ENCODE measurements around the gene TTBK1.

Gene TTBK1

GRCh38 chr6:43231735-43232450, 11.4 kb upstream of the TTBK1 start:
- Mint-ChIP-seq H3K4me1 (ENCODE audit: low read depth) (peaks cover 28% of the 10 kb centered on the region), H3K36me3 (ENCODE audit: low read depth) (no peaks in the 10 kb centered on the region), H3K4me3 (no peak overlapping the region), H3K27ac (no peak overlapping the region), H3K9me3 (no peaks in the 10 kb centered on the region), H3K27me3 (peaks cover 26% of the 10 kb centered on the region)
- intact Hi-C loops (cut with micrococcal nuclease) = no loop called here

GRCh38 chr6:43235841-43236240, 7.4 kb upstream of the TTBK1 start:
- Mint-ChIP-seq H3K4me1 (ENCODE audit: low read depth) (peaks cover 11% of the 10 kb centered on the region), H3K4me3 (no peak overlapping the region), H3K9me3 (no peaks in the 10 kb centered on the region), H3K27me3 (peaks cover 46% of the 10 kb centered on the region), H3K27ac (no peak overlapping the region), H3K36me3 (ENCODE audit: low read depth) (no peaks in the 10 kb centered on the region)
- intact Hi-C loops (cut with micrococcal nuclease) = no loop called here

DNA sequence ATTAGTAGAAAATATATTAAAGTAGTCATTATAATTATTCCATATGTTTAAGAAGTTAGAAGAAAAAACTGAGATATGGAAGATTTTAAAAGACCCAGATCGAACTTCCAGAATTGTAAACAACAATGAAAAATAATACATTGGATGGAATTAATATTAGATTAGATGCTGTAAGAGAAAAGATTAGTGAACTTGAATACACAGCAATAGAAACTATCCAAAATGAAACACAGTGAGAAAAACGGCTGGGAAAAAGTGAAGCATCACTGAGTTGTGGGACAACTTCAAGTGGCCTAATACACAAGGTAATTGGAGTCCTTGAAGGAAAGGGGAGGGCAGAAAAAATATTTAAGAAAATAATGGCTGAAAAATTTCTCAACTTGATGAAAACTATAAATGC, 4.2 kb upstream of the TTBK1 start:
- H3K9me3 Mint-ChIP-seq = no peaks in the 10 kb centered on the region
- intact Hi-C loops (cut with micrococcal nuclease) = no loop called here

DNA sequence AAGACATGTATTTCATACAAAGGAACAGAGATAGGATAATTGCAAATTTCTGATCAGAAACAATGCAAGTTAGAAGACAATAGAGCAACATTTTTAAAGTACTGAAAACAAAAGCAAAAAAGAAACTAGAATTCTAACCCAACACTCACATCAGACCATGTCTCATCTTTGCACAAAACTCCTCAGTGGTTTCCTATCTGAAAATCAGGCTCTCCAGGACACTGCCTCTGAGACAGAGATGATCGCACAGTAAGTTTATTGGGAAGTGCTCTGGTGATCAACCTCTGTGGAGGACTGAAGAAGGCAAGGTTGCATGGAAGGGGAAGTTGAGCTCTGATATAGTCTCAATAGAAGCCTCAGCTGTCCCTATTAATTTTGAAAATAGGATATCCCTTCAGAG, 2.3 kb upstream of the TTBK1 start:
- peaks cover 31% of the 10 kb centered on the region for H3K27me3 Mint-ChIP-seq
- intact Hi-C loops (cut with micrococcal nuclease) = no loop called here
- H3K36me3 Mint-ChIP-seq (ENCODE audit: low read depth) = no peaks in the 10 kb centered on the region
- no peaks in the 10 kb centered on the region for H3K9me3 Mint-ChIP-seq
- no peak overlapping the region for H3K27ac Mint-ChIP-seq
- H3K4me3 Mint-ChIP-seq = no peak overlapping the region
- H3K4me1 Mint-ChIP-seq (ENCODE audit: low read depth) = peaks cover 5% of the 10 kb centered on the region

More for the DNA sequence above, 4.2 kb upstream of the TTBK1 start:
- Mint-ChIP-seq H3K4me3 (no peak overlapping the region), H3K27ac (no peak overlapping the region), H3K27me3 (peaks cover 32% of the 10 kb centered on the region), H3K4me1 (ENCODE audit: low read depth) (peaks cover 5% of the 10 kb centered on the region), H3K36me3 (ENCODE audit: low read depth) (no peaks in the 10 kb centered on the region)

- Mint-ChIP-seq H3K4me3 (no peak overlapping the region), H3K36me3 (ENCODE audit: low read depth) (no peaks in the 10 kb centered on the region), H3K4me1 (ENCODE audit: low read depth) (peaks cover 7% of the 10 kb centered on the region), H3K27ac (no peak overlapping the region), H3K9me3 (no peaks in the 10 kb centered on the region), H3K27me3 (peaks cover 31% of the 10 kb centered on the region)
- intact Hi-C loops (cut with micrococcal nuclease) = no loop called here
Measured at GRCh38 chr6:43241446-43241845, 1.8 kb upstream of the TTBK1 start.

DNA sequence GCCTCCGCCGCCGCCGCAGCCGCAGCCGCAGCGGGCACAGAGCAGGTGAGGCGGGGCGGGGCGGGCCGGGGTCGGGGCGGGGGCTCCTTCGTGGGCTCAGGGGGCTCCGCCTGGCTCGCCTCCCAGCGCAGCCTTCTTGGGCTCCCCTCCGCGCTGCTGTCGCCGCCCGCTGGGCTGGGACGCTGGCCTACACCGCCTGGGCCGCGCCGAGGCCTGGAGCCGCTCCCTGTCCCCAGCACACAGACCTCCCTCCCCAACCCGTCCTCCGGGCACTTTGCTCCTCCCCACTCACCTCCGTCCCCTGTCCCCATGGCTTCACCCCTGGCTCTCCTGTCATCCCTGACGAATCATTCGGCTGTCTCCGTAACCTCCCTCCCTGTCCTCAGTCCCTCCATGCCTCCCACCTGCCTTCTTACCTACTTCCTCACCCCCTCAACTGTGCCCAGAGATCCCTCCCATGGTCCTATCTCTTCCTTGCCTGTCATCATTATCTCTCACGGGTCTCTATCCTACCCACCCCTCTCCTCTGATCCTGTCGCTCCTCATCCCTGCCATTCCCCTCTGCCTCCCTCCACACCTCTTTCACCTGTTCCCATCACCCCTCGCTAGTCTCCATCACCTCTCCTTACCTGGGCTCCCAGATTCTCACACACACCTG, 512 bp downstream of the TTBK1 start:
- H3K36me3 Mint-ChIP-seq (ENCODE audit: low read depth) = no peaks in the 10 kb centered on the region
- no peak overlapping the region for H3K4me3 Mint-ChIP-seq
- H3K27me3 Mint-ChIP-seq = peaks cover 22% of the 10 kb centered on the region
- H3K9me3 Mint-ChIP-seq = no peaks in the 10 kb centered on the region
- peaks cover 21% of the 10 kb centered on the region for H3K4me1 Mint-ChIP-seq (ENCODE audit: low read depth)
- no peak overlapping the region for H3K27ac Mint-ChIP-seq
- intact Hi-C loops (cut with micrococcal nuclease) = no loop called here

DNA sequence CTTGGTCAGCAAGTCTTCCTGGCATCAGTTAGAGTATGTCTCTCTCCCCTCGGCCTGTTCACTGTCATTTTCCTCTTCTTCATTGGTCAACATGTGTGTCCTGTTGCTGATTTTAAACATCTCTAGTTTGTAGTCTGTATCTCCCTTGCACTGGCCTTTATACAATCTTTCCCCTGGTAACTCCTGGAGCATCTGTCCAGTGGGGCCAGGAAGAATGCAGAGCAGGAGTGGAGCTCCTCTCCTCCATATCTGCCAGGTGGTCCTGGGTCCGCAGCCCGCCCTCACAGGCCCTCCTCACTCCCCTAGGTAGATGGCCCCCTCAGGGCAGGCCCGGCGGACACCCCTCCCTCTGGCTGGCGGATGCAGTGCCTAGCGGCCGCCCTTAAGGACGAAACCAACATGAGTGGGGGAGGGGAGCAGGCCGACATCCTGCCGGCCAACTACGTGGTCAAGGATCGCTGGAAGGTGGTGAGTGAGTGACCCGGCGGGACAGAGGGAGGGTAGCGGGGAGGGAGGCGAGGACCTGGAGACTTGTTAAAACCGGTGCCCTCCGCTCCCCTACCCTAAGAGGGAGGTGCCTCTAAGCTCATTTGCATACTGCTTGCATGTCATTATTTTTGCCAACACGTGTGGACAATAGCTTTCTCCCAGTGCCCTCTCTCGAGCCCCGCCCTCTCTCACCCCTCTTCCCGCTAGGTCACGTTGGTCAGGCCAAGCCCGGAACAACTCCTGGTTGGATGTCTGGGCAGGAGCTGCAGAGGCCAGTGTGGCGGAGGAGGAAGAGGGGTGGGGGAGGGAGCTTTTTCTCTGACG, 3.2 kb downstream of the TTBK1 start:
- Mint-ChIP-seq H3K4me3 (peak overlapping the region; percentile 75), H3K9me3 (no peaks in the 10 kb centered on the region), H3K27ac (peak overlapping the region; percentile 64), H3K4me1 (ENCODE audit: low read depth) (peaks cover 24% of the 10 kb centered on the region), H3K27me3 (peaks cover 23% of the 10 kb centered on the region), H3K36me3 (ENCODE audit: low read depth) (no peaks in the 10 kb centered on the region)
- intact Hi-C loops (cut with micrococcal nuclease) = loop anchor here (2.0 kb wide), 1 partner anchor 18 kb away; the partner anchor contains the start of gene DNPH1

DNA sequence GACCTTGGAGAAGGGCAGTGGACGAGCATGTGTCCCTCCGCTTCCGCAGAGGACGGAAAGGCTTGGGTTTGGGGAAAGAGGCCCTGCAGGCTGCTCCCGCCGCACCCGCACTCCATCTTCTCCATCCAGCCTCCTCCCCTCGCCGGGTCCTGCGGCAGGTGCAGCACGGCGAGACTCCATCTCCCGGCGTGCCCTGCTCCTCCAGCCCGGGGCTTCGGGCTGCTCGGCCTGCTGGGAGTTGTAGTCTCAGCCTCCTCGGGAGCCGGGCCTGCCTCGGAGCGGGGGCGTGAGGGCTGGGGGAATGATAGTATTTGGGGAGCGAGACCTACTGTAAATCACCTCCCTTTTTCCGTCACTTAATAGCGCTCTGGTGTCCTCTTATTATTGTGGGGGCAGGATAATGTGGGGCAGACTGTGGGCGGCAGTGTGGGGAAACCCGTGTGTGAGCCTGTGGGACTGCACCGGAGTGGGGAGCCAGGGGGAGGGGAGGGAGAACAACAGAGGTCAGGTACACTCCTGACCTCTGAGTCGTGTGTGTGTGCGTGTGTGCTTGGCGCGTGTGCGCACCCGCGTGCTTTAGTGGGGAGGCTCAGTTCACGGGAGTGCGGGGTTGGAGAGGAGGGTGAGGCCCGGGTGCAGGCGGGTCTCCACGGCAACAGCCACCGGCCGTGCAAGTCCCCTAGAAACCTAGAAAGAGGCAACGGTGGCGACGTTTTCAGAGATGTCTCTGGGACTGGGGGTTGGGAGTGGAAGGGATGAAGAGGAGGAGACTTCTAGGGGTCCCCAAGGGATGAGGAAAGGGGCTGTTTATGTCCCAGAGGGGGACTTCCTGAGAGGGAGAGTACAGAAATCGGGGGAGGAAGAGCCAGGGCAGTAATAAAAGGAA, 4.1 kb downstream of the TTBK1 start:
- H3K36me3 Mint-ChIP-seq (ENCODE audit: low read depth) = no peaks in the 10 kb centered on the region
- peaks cover 32% of the 10 kb centered on the region for H3K27me3 Mint-ChIP-seq
- H3K4me1 Mint-ChIP-seq (ENCODE audit: low read depth) = peaks cover 27% of the 10 kb centered on the region
- no peaks in the 10 kb centered on the region for H3K9me3 Mint-ChIP-seq
- intact Hi-C loops (cut with micrococcal nuclease) = loop anchor here (2.0 kb wide), 1 partner anchor 19 kb away; the partner anchor contains the start of gene DNPH1
- peak overlapping the region; percentile 64 for H3K27ac Mint-ChIP-seq
- H3K4me3 Mint-ChIP-seq = peak overlapping the region; percentile 75

GRCh38 chr6:43248101-43248500, 4.8 kb downstream of the TTBK1 start:
- no peak overlapping the region for H3K4me3 Mint-ChIP-seq
- H3K36me3 Mint-ChIP-seq (ENCODE audit: low read depth) = no peaks in the 10 kb centered on the region
- intact Hi-C loops (cut with micrococcal nuclease) = no loop called here
- H3K27ac Mint-ChIP-seq = peak overlapping the region; percentile 64
- H3K9me3 Mint-ChIP-seq = no peaks in the 10 kb centered on the region
- peaks cover 39% of the 10 kb centered on the region for H3K27me3 Mint-ChIP-seq
- H3K4me1 Mint-ChIP-seq (ENCODE audit: low read depth) = peaks cover 27% of the 10 kb centered on the region

DNA sequence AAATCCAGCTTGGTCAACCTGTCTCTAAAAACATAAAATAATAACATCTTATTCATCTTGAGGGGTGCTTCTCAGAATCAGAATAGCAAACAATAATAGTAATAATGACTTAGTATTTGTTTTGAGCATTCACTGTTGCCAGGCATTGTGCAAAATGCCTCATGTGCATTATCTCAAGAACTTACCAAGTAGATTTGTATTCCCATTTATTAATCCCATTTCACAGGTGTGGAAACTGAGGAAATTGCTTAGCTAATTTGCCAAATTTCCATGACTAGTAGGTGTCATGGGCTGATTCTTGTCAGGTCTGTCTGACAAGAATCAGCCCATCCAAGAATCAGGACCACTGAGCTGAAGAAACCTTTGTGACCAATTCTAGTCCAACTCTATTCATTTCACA, 5.5 kb downstream of the TTBK1 start:
- Mint-ChIP-seq H3K27ac (no peak overlapping the region), H3K4me3 (no peak overlapping the region), H3K9me3 (no peaks in the 10 kb centered on the region), H3K4me1 (ENCODE audit: low read depth) (peaks cover 27% of the 10 kb centered on the region), H3K27me3 (peaks cover 43% of the 10 kb centered on the region), H3K36me3 (ENCODE audit: low read depth) (no peaks in the 10 kb centered on the region)
- intact Hi-C loops (cut with micrococcal nuclease) = no loop called here

DNA sequence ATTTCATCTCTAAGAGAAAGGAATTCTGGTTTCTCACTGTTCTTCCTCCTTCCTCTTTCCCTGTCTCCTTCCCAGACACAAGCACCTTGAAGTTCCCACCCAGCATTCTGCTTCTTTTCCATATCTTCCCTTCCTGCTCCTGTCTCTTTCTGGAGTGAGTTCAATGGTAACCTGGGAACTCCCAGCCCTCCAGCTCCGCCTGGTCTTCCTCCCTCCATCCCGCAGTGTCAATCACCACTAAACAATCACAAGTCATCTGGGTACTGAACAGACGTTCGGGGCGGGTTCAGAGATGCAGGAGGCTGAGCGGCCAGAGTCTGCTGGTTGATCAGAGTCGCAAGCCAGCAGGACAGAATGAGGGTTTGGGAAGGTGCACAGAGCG, 7.7 kb downstream of the TTBK1 start:
- H3K27ac Mint-ChIP-seq = no peak overlapping the region
- peaks cover 27% of the 10 kb centered on the region for H3K4me1 Mint-ChIP-seq (ENCODE audit: low read depth)
- intact Hi-C loops (cut with micrococcal nuclease) = no loop called here
- no peaks in the 10 kb centered on the region for H3K9me3 Mint-ChIP-seq
- peaks cover 54% of the 10 kb centered on the region for H3K27me3 Mint-ChIP-seq
- H3K4me3 Mint-ChIP-seq = no peak overlapping the region
- H3K36me3 Mint-ChIP-seq (ENCODE audit: low read depth) = no peaks in the 10 kb centered on the region

- intact Hi-C loops (cut with micrococcal nuclease) = no loop called here
Measured at GRCh38 chr6:43253401-43253800, 10.1 kb downstream of the TTBK1 start.

DNA sequence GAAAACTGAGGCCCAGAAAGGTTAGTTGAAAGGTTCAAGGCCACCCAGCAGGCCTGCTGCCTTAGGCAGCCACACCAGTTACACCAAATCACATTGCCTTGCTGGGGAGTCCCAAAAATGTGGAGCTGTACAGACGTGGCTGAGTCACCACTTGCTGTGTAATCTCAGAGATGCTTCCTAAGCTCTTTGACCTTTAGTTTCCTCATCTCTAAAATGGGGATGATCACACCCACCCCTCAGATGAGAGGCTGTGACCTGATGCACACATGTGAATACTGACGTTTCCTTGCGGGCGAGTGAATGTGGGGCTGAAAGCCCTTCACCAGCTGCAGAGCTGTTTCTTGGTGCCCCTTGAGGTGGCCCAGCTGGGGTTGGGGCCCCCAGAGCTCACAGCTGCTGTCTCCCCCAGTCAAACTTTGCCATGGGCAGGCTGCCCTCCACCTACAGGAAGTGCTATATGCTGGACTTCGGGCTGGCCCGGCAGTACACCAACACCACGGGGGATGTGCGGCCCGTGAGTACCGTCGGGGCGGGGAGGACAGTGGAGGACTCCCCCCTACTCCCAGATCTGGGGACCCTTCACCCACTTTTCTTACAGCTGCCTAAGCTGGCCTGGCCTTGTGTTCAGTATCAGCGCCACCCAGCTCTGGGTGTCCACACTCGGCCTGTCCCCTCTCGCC, 11.0 kb downstream of the TTBK1 start:
- intact Hi-C loops (cut with micrococcal nuclease) = no loop called here
- H3K27me3 Mint-ChIP-seq = peaks cover 52% of the 10 kb centered on the region
- H3K9me3 Mint-ChIP-seq = no peaks in the 10 kb centered on the region
- H3K36me3 Mint-ChIP-seq (ENCODE audit: low read depth) = no peaks in the 10 kb centered on the region
- no peak overlapping the region for H3K27ac Mint-ChIP-seq
- H3K4me3 Mint-ChIP-seq = no peak overlapping the region
- peaks cover 19% of the 10 kb centered on the region for H3K4me1 Mint-ChIP-seq (ENCODE audit: low read depth)

More at GRCh38 chr6:43253401-43253800, 10.1 kb downstream of the TTBK1 start:
- Mint-ChIP-seq H3K27me3 (peaks cover 53% of the 10 kb centered on the region), H3K36me3 (ENCODE audit: low read depth) (no peaks in the 10 kb centered on the region), H3K4me3 (no peak overlapping the region), H3K9me3 (no peaks in the 10 kb centered on the region), H3K4me1 (ENCODE audit: low read depth) (peaks cover 19% of the 10 kb centered on the region), H3K27ac (no peak overlapping the region)

Data from dendritic cell treated with granulocyte-macrophage colony-stimulating factor and Interleukin-4, amounts not matched to agents 40 ng/mL and 50 ng/mL, for 4 days (primary cell).